ENCODE results near the gene GGT6. TPM values are rescaled to one million over a fixed set of nuclear protein-coding genes. Genes with fewer than 3 reads are reported as not detected.

The GGT6 gene
- polyA plus RNA-seq, 4 donors, result 7.7 to 10.5 (median 8.3) TPM

GRCh38 chr17:4576729-4577322 is 16.4 kb upstream of the GGT6 start:
- no peak for DNase-seq (ENCODE audit: low read depth in 4 of 4, low spot score in 2 of 4)

DNA sequence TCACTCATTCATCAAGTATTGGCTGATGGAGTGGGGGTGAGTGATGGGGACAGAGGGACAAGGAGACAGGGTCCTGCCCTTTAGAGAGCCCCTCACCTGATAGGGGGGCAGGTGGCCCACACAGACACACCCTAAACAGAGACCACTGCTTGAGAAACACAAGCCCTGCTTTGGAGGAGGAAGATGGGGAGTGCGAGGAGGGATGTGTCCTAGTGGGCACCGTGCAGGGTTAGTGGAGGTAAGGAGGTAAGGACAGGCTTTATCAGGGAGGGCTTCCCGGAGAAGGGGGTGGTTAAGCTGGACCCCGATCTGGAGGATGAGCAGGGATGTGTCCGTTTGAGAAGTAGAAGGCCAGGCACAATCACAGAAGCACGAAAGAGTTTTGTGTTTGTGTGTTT is 15.8 kb upstream of the GGT6 start:
- no peak for DNase-seq (ENCODE audit: low read depth in 4 of 4, low spot score in 2 of 4)

DNA sequence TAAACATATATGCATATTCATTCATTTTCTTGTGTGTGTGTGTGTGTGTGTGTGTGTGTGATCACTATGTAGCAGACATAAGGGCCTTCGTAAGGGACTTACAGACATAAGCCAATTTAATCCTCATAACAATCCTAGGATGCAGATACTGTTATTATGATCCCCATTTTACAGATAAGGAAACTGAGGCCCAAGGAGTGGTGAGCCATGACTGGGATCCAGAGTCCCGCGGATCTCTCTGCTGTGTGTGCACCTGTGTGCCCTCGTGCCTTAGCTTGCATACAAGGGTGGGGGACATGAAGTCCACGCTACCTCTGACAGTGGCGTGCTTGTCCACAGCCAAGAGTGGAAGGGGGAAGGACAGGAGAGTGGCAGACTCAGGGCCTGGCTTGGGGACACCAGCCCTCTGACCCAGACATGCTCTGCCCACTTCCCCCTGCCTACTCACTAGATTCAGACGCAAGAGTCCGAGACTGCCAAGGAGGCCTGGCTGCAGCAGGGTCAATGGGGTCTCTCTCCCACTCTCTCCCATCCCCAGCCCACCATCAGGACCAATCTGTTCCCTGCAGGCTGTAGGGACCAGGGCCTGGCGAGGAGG is 14.2 kb upstream of the GGT6 start:
- DNase-seq (ENCODE audit: low read depth in 4 of 4, low spot score in 2 of 4), result no peak

GRCh38 chr17:4573669-4574068 is 13.3 kb upstream of the GGT6 start:
- DNase-seq (ENCODE audit: low read depth in 4 of 4, low spot score in 2 of 4), result no peak

- DNase-seq (ENCODE audit: low read depth in 4 of 4, low spot score in 2 of 4), result no peak
These were observed 12.7 kb upstream of the GGT6 start for GRCh38 chr17:4573115-4573514.

GRCh38 chr17:4572131-4572530 is 11.8 kb upstream of the GGT6 start:
- no peak for DNase-seq (ENCODE audit: low read depth in 4 of 4, low spot score in 2 of 4)

DNA sequence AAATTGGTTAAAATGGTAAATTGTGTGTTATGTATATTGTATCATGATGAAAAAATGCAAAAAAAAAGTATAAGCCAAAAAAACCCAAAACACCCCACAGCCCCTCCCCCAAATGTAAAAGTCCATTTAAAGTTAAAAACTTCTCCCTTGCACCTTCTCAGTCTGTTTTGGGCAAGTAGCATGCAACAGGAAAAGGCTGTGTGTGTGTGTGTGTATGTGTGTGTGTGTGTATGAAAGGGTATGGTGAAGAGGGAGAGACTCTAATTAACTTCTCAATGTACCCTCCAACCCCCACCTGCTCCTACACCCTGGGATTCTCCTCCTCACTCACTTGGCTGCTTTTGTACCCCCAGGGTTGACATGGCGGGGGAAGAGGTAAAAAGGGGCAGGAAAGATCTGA is 9.2 kb upstream of the GGT6 start:
- DNase-seq (ENCODE audit: low read depth in 4 of 4, low spot score in 2 of 4), result no peak

- peak in 1 of 4 donors; percentile 79 for DNase-seq (ENCODE audit: low read depth in 4 of 4, low spot score in 2 of 4)
These were observed 6.4 kb upstream of the GGT6 start for GRCh38 chr17:4566785-4567184.

DNA sequence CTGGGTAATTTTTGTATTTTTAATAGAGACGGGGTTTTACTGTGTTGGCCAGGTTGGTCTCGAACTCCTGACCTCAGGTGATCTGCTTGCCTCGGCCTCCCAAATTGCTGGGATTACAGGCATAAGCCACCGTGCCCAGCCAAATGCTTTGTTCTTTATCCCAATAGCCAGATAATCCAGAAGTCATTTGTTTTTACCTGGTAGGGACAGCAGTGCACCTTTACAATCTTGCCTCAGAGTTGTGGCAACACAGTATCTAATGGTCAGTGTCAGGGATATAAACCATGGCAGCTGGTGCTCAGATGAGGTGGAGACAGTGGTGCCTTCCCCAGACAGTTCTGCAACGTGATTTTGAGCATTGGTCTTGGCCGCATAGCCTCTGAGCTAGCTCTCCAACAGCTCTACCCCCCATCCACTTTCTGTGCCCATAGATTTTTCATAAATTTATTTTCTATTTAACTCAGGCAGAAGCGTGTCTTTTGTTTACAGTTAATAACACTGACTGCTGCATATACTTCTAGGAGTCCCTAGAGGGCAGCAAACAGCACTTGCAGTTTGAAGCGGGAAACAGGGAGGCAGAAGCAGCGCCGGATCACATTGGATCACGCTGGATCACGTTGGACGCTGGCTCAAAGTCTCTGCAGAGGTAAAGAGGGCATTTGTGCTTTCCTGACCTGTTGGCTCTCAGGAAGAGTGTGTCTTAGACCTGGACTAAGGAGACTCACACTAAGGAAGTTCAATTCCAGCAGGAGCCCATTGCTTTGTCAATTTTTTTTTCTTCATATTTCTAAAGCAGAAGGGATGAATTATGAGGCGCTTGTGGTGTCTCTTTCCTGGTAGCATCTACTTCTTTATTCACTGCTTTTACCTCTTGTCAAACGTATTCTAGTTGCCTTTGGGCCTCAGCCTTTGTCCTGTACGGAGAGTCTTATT is 5.1 kb upstream of the GGT6 start:
- DNase-seq (ENCODE audit: low read depth in 4 of 4, low spot score in 2 of 4), result peak in 1 of 4 donors; percentile 66

DNA sequence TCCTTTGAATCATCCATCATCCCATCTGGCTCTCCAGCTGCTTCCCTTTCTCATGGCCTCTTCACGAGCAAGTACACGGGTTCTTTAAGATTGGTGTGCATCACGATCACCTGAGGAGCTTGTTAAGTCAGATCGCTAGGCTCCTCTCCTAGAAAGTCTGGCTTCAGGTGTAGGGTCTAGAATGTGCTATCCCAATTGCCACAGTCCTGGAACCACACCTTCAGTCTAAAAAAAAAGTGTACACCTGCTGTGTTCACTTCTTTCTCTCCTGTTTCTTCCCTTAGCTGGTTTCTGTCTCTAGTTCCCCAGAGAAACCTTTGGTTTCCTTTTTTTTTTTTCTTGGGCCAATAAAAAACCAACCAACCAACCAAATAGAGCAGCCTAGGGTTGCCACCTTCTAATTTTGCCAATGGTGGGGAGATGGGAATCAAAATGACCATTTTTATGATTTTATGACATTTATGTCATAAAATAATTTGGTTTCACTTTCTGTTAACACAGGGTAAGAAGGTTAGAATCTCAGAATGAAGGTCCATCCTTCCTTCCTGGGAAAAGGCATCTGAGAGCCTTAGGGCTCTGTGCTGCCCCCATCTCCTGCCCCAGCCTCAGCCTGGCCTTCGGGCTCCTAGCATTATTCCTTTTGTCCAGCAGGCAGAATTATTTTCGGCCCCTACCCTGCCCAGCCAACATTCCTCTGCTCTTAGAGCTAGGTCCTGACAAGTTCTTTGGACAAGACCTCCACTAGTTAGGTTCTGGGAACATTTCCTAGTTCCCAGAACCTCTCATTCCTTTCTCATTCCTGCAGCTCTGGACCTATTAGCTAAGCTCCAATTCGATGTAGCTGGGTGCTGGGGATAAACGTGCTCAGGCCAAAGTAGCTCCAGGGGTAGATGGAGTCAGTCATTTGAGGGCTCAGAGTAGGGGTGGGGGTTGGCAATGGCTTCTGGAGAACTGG is 1.9 kb upstream of the GGT6 start:
- DNase-seq (ENCODE audit: low read depth in 4 of 4, low spot score in 2 of 4), result no peak

DNA sequence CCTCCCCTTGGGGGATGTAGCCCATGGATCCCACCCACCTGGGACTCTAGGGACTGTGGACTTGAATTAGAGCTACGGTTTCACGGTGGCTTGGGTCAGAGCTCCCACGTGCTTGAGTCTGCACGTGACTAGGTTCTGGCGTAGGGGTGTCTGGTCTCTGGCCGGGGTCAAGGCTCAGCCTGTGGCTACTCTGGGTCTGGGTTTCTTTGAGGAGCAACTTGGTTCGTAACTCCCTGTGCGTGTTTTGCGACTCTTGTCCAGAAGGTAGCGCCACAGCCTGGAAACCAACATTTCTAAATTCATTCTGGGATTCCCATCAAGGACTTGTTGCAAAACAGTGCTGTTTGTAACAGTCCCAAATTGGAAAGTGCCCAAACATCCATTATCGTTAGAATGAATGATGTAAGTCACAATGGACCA is 470 bp upstream of the GGT6 start:
- no peak for DNase-seq (ENCODE audit: low read depth in 4 of 4, low spot score in 2 of 4)

- no peak for DNase-seq (ENCODE audit: low read depth in 4 of 4, low spot score in 2 of 4)
These were observed 411 bp downstream of the GGT6 start for GRCh38 chr17:4559966-4560365.

DNA sequence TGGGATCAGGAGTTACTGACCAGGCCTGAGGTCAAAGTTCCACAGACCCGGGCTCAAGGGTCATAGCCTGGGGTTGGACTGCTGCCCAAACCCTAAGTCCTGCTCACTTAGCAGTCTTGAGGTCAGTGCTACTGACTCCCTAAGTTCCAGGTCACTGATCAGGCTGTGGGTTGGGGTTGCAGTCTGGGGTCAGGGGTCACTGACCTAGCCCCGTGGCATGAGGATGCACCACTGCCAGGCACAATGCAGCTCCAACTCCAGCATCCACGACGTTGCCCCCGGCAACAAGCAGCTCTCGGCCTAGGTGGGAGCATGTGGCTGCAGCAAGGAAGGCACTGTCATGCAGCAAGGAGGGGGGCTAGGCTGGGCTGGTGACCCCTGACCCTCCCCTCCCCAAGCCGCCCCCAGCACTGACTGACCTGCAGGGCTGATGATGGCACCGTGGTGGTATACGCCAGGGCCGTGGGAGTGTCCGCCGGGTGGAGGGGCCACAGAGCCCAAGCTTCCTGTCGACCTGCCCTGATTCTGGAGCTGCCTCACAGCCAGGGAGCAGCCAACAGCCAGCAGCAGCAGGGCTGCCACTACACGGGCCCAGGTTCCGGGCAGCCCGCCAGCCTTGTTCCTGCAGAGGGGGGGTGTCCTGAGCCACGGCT is 1.1 kb downstream of the GGT6 start:
- no peak for DNase-seq (ENCODE audit: low read depth in 4 of 4, low spot score in 2 of 4)

GRCh38 chr17:4558347-4558971 is 1.9 kb downstream of the GGT6 start:
- DNase-seq (ENCODE audit: low read depth in 4 of 4, low spot score in 2 of 4), result no peak

- no peak for DNase-seq (ENCODE audit: low read depth in 4 of 4, low spot score in 2 of 4)
These were observed 2.6 kb downstream of the GGT6 start for GRCh38 chr17:4557626-4558346.

GRCh38 chr17:4556996-4557395 is 3.4 kb downstream of the GGT6 start:
- no peak for DNase-seq (ENCODE audit: low read depth in 4 of 4, low spot score in 2 of 4)

DNA sequence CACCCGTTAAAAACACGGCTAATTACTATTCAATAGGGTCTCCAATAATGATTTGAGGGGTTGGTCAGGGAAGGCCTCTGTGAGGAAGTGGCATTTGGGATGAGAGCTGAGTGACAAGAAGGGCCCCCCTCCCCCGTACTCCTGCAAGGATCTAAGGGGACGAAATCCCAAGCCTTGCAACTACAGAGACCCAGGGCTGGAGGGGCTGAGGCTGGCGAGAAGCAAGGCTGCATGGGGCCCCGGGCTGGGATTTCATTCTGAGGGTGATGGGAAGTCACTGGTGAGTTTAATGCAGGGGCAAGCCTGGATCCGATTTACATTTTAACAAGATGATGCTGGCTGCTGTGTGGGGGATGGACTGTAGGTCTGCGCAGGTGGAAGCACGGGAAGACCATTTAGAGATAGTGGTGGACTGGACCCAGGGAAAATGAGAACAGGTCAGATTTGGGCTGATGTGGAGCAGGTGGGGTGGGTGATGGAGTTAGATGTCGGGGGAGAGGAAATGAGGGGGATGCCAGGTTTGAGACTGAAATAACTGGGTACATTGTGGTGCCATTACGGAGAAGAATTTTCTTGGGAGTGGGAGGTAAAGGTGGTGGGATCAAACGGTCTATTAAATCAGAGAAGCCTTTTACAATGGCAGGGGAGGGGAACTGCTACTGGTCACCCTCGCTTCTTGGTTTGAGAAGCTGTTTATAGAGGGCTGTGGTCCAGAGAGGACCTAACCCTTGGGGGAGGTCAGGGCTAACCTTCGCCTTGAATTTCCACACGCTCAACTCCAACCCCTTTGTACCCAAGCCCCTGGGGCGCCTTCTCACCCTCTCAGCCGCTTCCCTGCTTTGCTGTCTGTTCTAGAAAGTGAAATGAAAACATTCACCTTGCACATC is 4.3 kb downstream of the GGT6 start:
- no peak for DNase-seq (ENCODE audit: low read depth in 4 of 4, low spot score in 2 of 4)
